Activated T-helper 1 cell treated with anti-CD3 and anti-CD28 coated beads, Interleukin-12 subunit alpha, Interleukin-12 subunit beta, Interleukin-2, Interleukin-4 antibody, amounts not matched to agents 30 ng/mL and 10 ng/mL and 1 ng/mL, durations not matched to agents 14 hours and 24 hours and 36 hours (primary cell): Measurements from ENCODE around the gene SLC17A2. TPM values are rescaled to one million over a fixed set of nuclear protein-coding genes. Genes with fewer than 3 reads are reported as not detected.

ENCODE experiments used
- DNase-seq: peaks from one replicate; pipeline ENCODE4 v3.0.0; 2021; ENCODE audit warnings: low spot score
- H3K27ac Mint-ChIP-seq: one replicate; pipeline ENCODE4 v1.8.0; 2021; ENCODE audit warnings: mild to moderate bottlenecking, mixed read lengths
- H3K27me3 Mint-ChIP-seq: one replicate; pipeline ENCODE4 v1.8.0; 2022; ENCODE audit warnings: mild to moderate bottlenecking, moderate library complexity, mixed read lengths; ENCODE audit not compliant: insufficient read depth
- H3K36me3 Mint-ChIP-seq: one replicate; pipeline ENCODE4 v1.8.0; 2021; ENCODE audit warnings: low read depth, mixed read lengths
- H3K4me1 Mint-ChIP-seq: one replicate; pipeline ENCODE4 v1.8.0; 2021; ENCODE audit warnings: low read depth, mixed read lengths
- H3K4me3 Mint-ChIP-seq: one replicate; pipeline ENCODE4 v1.8.0; 2021; ENCODE audit warnings: mild to moderate bottlenecking, moderate library complexity, mixed read lengths
- H3K9me3 Mint-ChIP-seq: one replicate; pipeline ENCODE4 v1.8.0; 2021; ENCODE audit warnings: mixed read lengths
- intact Hi-C: fragments of 100-400 bp; cut with micrococcal nuclease; formaldehyde crosslinking; loops from one replicate; pipeline ENCODE4 v1.15.1; 2024
- total RNA-seq: library from RNA; stranded (reverse); gene quantifications from 2 replicates; pipeline ENCODE4 v1.2.3, GENCODE V29; 2022

The SLC17A2 gene
- total RNA-seq, 1 donor from 2014 or later, result 0.10 TPM

GRCh38 chr6:25907475-25908014 is 22.9 kb downstream of the SLC17A2 start:
- Mint-ChIP-seq H3K36me3 (no peaks in the 10 kb centered on the region), H3K27me3 (peaks cover 2% of the 10 kb centered on the region), H3K4me3 (no peak overlapping the region), H3K4me1 (peaks cover 11% of the 10 kb centered on the region), H3K9me3 (no peaks in the 10 kb centered on the region), H3K27ac (no peak overlapping the region)
- intact Hi-C loops, result no loop called here
- no peak for DNase-seq

DNA sequence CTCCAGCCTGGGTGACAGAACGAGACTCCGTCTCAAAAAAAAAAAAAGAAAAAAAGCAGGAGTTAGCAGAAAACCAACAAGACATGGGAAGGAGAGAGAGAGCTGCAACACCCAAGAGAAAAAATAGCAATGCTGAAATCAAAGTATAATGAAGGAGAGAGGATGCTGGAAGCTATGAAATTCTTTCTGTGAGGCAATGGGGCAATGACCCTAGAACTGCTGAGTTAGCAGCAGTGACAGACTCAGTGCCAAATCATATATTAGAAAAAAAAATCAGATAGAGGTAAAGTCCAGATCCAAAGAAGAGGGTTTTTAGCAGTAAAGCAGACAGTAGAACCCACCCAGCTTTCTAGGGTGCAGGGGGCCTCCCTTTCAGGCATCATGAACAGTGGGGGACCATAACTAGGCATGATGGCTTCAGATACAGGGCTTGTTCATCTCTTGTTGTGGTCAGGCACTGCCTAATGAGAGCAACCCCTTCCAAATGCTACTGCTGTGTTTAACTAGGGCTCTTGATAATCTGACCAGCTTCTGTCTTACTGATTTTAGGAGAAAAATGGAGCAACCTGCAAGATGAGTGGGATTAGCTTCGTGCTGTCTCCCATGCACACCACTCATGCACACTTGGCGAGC is 26.9 kb downstream of the SLC17A2 start:
- H3K27me3 Mint-ChIP-seq, result peaks cover 2% of the 10 kb centered on the region
- H3K9me3 Mint-ChIP-seq, result no peaks in the 10 kb centered on the region
- DNase-seq, result no peak
- H3K36me3 Mint-ChIP-seq, result no peaks in the 10 kb centered on the region
- H3K4me3 Mint-ChIP-seq, result no peak overlapping the region
- H3K4me1 Mint-ChIP-seq, result peaks cover 11% of the 10 kb centered on the region
- intact Hi-C loops, result no loop called here
- no peak overlapping the region for H3K27ac Mint-ChIP-seq

DNA sequence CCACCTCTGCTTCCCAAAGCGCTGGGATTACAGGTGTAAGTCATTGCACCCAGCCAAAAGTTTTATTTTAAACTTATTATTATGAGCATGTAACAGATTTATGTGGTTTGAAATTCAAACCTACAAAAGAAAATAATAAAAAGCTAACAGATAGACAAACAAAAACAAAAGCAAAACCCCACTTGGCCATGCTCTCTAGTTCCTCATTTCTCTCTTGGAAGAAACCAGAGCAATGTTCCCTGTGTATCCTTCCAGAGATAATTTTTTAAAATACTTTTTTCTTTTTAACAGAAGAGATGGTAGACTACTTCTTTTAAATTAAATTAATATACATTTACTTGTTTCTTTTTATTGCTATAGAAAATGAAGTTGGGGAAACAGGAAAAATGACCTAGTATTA is 28.4 kb downstream of the SLC17A2 start:
- Mint-ChIP-seq H3K36me3 (no peaks in the 10 kb centered on the region), H3K4me3 (no peak overlapping the region), H3K27me3 (peaks cover 2% of the 10 kb centered on the region), H3K27ac (no peak overlapping the region), H3K4me1 (no peaks in the 10 kb centered on the region), H3K9me3 (no peaks in the 10 kb centered on the region)
- DNase-seq, result no peak
- intact Hi-C loops, result no loop called here

DNA sequence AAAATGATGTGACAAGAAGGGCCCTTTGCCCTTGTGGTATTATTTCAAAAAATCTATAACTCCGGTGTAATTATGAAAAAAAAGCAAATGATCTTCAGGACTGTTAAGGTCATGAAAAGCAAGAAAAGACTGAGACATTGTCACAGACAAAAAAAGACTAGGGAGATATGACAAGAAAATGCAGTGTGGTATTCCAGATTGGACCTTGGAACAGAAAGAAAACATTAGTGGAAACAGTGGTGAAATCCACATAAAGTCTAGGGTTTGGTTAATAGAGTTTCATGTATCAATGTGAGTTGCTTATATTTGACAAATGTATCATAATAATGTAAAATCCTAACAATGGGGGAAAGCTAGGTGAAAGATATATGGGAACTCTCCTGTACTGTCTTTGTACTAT is 29.6 kb downstream of the SLC17A2 start:
- no peak overlapping the region for H3K4me3 Mint-ChIP-seq
- no peaks in the 10 kb centered on the region for H3K9me3 Mint-ChIP-seq
- H3K36me3 Mint-ChIP-seq, result no peaks in the 10 kb centered on the region
- peaks cover 2% of the 10 kb centered on the region for H3K27me3 Mint-ChIP-seq
- H3K4me1 Mint-ChIP-seq, result no peaks in the 10 kb centered on the region
- no peak overlapping the region for H3K27ac Mint-ChIP-seq
- intact Hi-C loops, result no loop called here
- no peak for DNase-seq

GRCh38 chr6:25899580-25900408 is 30.7 kb downstream of the SLC17A2 start:
- intact Hi-C loops, result no loop called here
- DNase-seq, result no peak
- H3K4me1 Mint-ChIP-seq, result no peaks in the 10 kb centered on the region
- H3K4me3 Mint-ChIP-seq, result no peak overlapping the region
- H3K27me3 Mint-ChIP-seq, result peaks cover 2% of the 10 kb centered on the region
- no peaks in the 10 kb centered on the region for H3K9me3 Mint-ChIP-seq
- no peaks in the 10 kb centered on the region for H3K36me3 Mint-ChIP-seq
- no peak overlapping the region for H3K27ac Mint-ChIP-seq

DNA sequence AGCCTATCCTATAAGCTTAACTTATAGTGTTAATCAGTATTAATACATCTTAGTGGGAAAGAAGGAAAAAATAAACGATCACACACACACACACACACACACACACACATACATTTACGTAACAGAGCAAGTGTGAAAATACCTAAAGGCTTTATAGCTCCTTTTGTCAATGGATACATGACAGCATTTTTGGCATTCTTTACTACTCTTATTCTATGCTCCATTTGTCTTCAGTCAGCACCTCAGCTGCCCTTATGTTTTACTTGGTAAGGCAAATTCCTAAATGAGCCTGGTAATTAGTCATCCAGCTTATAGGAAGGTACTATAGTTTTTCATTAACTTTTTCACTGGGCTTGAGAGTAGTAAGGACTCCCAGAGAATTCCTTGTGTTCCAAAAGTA is 31.4 kb downstream of the SLC17A2 start:
- Mint-ChIP-seq H3K4me1 (no peaks in the 10 kb centered on the region), H3K9me3 (no peaks in the 10 kb centered on the region), H3K36me3 (no peaks in the 10 kb centered on the region), H3K4me3 (no peak overlapping the region), H3K27me3 (peaks cover 2% of the 10 kb centered on the region), H3K27ac (no peak overlapping the region)
- DNase-seq, result no peak
- intact Hi-C loops, result no loop called here

DNA sequence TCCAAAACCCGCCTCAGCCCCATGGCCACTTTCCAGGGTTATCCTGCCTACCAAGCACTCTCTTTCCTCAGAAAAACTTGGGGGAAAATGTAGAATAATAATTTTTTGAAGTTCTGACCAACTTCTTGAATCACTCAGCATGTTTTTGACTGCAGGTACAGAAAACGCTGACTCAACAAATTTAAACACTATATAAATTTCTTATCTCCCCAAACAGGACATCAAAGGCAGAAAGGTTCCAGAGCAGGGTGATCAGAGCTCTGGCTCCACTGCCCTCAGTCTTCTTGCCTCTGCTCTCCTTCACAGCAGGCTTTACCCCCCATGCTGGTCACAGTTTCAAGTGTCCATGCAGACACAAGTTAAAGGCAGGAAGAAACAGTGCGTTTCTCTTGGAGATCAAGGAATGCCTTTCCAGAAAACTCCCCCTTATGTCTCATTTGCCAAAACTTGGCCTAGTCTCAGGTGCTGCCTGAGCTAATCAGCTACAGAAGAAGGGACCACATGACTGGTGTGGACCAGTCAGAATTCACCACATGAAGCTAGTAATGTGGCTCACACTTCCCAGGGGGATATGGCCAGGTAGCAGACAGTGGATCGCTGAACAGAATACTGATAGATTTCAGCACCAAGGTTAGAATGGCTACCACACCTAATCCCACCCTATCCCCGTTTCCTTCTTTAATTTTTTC is 32.1 kb downstream of the SLC17A2 start:
- H3K4me3 Mint-ChIP-seq, result no peak overlapping the region
- intact Hi-C loops, result no loop called here
- no peak overlapping the region for H3K27ac Mint-ChIP-seq
- DNase-seq, result no peak
- H3K27me3 Mint-ChIP-seq, result peaks cover 2% of the 10 kb centered on the region
- H3K36me3 Mint-ChIP-seq, result no peaks in the 10 kb centered on the region
- H3K4me1 Mint-ChIP-seq, result no peaks in the 10 kb centered on the region
- no peaks in the 10 kb centered on the region for H3K9me3 Mint-ChIP-seq

DNA sequence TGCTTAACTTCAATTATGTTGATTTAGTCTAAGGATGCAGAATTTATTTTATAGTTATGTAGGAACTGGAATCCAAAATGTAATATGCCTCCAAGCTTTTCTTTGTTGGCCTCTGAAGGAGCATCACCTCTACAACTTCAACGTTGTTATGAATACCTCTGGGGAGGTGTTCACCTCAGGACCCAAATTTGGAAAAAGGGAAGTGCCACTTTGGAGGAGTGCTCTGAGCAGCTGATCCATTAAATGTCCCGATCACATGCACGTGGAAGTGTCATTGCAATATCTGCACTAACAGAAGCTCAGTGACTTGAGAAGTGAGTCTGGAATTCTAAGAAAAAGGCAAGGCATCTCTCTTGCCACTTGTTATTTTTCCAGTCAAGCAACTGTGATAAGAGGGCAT is 34.2 kb downstream of the SLC17A2 start:
- intact Hi-C loops, result no loop called here

GRCh38 chr6:25895771-25896170 is 34.7 kb downstream of the SLC17A2 start:
- no peaks in the 10 kb centered on the region for H3K36me3 Mint-ChIP-seq
- no peak for DNase-seq
- H3K4me3 Mint-ChIP-seq, result no peak overlapping the region
- no peaks in the 10 kb centered on the region for H3K4me1 Mint-ChIP-seq
- H3K9me3 Mint-ChIP-seq, result no peaks in the 10 kb centered on the region
- H3K27ac Mint-ChIP-seq, result no peak overlapping the region
- H3K27me3 Mint-ChIP-seq, result peaks cover 5% of the 10 kb centered on the region
- intact Hi-C loops, result no loop called here

More for the DNA sequence above, 34.2 kb downstream of the SLC17A2 start:
- peaks cover 5% of the 10 kb centered on the region for H3K27me3 Mint-ChIP-seq
- no peak for DNase-seq
- H3K27ac Mint-ChIP-seq, result no peak overlapping the region
- no peaks in the 10 kb centered on the region for H3K9me3 Mint-ChIP-seq
- no peaks in the 10 kb centered on the region for H3K36me3 Mint-ChIP-seq
- no peak overlapping the region for H3K4me3 Mint-ChIP-seq
- no peaks in the 10 kb centered on the region for H3K4me1 Mint-ChIP-seq

GRCh38 chr6:25893778-25894177 is 36.7 kb downstream of the SLC17A2 start:
- Mint-ChIP-seq H3K4me3 (no peak overlapping the region), H3K9me3 (no peaks in the 10 kb centered on the region), H3K4me1 (peaks cover 10% of the 10 kb centered on the region), H3K27ac (no peak overlapping the region), H3K36me3 (no peaks in the 10 kb centered on the region), H3K27me3 (peaks cover 7% of the 10 kb centered on the region)
- DNase-seq, result no peak
- intact Hi-C loops, result no loop called here

- Mint-ChIP-seq H3K36me3 (no peaks in the 10 kb centered on the region), H3K4me3 (no peak overlapping the region), H3K27me3 (peaks cover 7% of the 10 kb centered on the region), H3K4me1 (peaks cover 10% of the 10 kb centered on the region), H3K9me3 (no peaks in the 10 kb centered on the region), H3K27ac (no peak overlapping the region)
- intact Hi-C loops, result no loop called here
- no peak for DNase-seq
Measured at GRCh38 chr6:25892877-25893276, 37.6 kb downstream of the SLC17A2 start.

DNA sequence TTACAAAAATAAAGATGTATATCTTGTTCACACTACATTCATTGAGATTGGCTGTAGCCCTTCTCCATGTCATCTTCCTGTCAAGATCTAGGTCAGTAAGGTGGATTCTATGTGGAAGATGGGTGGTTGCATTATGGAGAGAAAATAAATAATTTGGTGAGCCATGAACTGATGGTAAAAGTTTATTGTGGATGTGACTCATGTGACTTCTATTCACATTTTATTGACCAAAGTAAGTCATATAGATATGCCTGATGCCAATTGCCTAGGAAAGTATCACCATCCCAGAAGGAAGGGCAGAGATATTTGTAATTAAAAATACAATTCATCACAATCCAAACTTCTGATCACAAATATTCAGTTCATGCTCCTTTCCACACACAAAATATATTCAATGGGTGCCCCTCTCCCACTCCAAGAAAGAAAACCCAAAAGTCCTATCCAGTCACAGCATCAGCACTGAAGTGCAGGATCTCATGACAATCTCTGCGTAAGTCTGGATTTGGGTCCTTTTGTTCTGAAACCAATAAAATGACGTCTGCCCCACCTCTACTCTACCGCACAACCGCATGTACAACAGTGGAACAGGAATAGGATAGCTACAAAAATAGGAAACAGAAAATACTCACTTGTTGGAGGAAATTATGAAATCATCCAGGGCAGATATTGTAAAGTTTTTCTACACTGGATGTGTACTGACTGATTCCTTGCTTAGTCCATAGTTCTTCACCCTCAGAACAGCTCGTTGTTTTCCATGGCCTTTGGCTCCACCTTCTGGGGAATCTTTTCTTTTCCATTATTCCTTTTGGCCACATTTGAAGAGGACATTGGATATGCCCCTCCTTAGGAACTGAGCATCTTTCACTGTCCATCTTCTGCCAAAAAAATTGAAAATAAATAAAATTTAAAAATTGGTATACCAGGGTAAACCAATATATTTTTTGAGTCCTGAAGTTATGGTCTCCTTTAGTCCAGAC is 40.3 kb downstream of the SLC17A2 start:
- Mint-ChIP-seq H3K4me3 (no peak overlapping the region), H3K27ac (no peak overlapping the region), H3K4me1 (peaks cover 10% of the 10 kb centered on the region), H3K27me3 (peaks cover 7% of the 10 kb centered on the region), H3K36me3 (no peaks in the 10 kb centered on the region), H3K9me3 (no peaks in the 10 kb centered on the region)
- intact Hi-C loops, result loop anchor here (2.0 kb wide), 2 partner anchors 101 to 169 kb away; no protein-coding TSS in a partner anchor
- no peak for DNase-seq
